HG03342 (cell line): ENCODE data around the gene PRKCQ.

ENCODE experiments used
- ATAC-seq: cut with Tn5 transposase; IDR thresholded peaks from one replicate; pipeline ENCODE4 v1.9.1; 2021; ENCODE audit warnings: mild to moderate bottlenecking, moderate library complexity; ENCODE audit not compliant: unreplicated experiment

Gene PRKCQ

DNA sequence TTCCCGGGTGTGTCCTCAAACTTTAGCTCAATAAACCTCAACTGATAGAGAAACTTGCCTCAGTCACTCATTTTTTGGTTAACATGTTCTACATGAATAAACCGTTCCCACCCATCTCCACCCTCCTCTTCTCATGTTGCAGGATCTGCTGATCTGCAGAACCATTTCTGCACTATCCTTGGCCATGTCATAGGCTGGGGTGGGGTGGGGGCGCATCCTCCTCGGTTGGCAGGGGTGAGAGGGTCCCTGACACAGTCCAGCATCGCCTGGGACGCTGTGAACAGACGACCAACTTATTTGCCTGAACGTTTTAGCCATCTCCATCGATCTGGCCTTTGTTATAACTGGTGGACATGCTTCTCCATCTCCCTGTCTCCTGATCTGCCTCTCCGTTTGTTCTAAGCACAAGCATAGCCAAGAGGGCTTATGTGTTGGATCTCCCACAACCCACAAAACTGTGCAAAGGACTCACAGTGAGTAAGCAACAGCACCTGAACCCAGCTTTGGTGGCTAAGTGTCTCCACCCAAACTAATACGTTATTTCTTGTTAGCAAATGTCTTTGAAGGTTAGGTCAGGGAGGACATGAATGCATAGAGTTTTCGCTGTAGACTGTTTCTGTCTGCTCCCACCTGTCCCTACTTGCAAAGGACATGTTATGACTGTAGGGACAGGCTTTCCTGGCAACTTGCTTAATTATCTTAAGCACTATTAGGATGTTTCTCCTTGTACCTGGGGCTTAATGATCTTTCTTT lies 51.7 kb downstream of the PRKCQ start:
- ATAC-seq: no peak

GRCh38 chr10:6525599-6526165 lies 54.4 kb downstream of the PRKCQ start:
- no peak for ATAC-seq

GRCh38 chr10:6522230-6522629 lies 57.8 kb downstream of the PRKCQ start:
- ATAC-seq: no peak

DNA sequence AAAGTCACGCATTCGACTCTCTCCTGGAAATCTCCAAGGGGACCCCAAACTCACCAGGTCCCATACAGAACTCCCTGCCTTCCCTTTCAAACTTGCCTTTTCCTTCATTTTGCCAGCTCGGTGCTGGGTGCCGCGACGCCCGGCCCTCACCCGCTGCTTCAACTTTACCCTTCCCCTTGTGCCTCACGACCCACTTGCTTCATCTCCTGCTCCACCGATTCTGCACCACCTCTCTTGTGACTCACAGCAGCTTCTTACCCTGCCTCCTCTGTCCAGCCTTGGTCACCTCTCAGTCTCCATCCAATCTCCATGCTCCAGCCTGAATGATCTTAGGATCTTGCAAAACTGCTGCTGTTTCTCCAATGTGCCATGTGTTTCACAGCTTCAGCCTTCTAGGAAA lies 59.9 kb downstream of the PRKCQ start:
- ATAC-seq: no peak

- ATAC-seq: no peak
Measured at GRCh38 chr10:6518791-6519429, 61.2 kb downstream of the PRKCQ start.

DNA sequence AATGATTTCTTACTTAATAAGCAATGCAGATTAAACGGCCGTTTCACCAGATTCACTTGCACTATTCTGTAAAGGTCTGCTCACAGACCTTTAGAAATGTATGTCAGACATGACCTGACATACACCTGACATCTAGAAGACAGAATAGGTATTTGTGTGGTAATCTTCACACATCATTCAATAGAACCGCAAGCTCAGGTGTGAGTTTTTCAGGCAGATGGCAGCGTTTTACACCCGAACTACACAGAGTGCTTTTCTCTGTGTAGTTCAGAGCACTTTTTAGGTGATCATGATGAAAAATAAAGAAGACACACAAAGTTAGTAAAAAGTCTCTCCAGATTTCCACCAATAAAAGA lies 63.2 kb downstream of the PRKCQ start:
- no peak for ATAC-seq

- no peak for ATAC-seq
Measured at GRCh38 chr10:6516281-6516928, 63.7 kb downstream of the PRKCQ start.

GRCh38 chr10:6514844-6515780 lies 65.0 kb downstream of the PRKCQ start:
- no peak for ATAC-seq

- no peak for ATAC-seq
Measured at GRCh38 chr10:6514180-6514579, 65.9 kb downstream of the PRKCQ start.

GRCh38 chr10:6513476-6513875 lies 66.6 kb downstream of the PRKCQ start:
- no peak for ATAC-seq

DNA sequence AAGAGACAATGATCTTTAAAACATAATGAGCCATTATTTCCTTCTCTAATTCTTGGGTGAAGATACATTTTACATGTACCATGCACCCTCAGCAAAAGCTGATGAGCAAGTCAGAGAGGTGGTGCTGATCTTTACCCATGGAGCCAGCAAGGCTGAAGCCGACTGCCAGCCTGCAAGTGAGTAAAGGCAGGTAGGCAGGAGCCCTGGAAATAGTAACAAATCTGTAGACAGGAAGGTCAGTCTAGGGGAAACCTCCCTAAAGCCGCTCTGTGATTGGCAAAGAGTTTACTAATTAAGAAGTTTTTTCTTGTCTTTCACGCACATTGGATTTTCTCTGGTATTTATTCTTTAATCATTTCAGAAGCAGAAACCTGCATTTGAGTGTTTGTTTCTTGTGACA lies 67.9 kb downstream of the PRKCQ start:
- ATAC-seq: no peak

DNA sequence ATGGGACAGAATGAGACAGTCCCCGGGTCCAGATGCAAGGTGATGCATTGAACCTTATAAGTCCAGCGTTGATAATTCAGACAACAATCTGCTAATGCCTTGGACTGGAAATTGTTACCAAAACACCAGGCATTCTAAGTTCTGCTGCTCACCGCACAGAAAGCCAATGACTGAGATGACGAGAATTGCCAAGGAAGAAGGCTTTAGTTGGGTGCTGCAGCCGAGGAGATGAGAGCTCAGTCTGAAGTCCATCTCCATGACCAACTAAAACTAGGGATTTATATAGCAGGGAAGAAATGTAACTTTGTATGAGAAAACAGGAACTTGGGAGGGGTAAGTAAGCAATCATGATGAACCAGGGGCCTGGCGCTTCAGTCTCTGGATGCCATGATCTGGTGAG lies 68.7 kb downstream of the PRKCQ start:
- no peak for ATAC-seq

- peak; percentile 85 for ATAC-seq
Measured at GRCh38 chr10:6507311-6507710, 72.8 kb downstream of the PRKCQ start.

DNA sequence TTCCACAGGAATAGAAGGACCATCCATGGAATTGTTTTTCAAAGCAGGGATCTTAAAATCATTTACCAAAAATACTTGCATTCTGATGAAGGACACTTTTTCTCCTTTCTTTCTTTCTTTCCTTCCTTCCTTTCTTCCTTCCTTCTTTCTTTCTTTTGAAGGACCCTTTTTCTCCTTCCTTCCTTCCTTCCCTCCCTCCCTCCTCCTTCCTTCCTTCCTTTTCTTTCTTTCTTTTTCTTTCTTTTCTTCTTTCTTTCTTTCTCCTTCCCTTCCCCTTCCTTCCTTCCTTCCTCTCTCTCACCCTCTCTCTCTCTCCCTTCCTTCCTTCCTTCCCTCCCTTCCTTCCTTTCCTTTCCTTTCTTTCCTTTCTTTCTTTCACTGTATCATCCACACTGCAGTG lies 74.8 kb downstream of the PRKCQ start:
- no peak for ATAC-seq

GRCh38 chr10:6504296-6504695 lies 75.8 kb downstream of the PRKCQ start:
- ATAC-seq: no peak

DNA sequence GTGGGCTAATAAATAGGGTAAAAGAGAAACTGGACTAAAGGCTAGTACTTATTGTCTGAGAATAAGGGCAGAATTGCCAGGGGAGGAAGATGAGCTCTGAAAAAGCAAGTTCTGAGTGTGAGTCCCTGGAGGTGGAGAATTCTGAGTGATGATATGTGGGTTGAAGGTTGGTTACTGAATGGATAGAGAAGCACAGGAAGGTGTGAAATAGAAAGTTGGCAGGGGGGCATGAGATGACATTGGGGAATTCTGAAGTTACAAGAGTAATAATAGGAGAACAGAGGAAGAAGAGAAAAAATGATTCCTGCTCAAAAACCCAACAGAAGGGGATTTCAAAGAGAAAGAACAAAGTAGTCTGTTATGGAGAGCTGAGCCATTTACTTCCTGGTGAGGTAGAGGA lies 76.9 kb downstream of the PRKCQ start:
- ATAC-seq: no peak

DNA sequence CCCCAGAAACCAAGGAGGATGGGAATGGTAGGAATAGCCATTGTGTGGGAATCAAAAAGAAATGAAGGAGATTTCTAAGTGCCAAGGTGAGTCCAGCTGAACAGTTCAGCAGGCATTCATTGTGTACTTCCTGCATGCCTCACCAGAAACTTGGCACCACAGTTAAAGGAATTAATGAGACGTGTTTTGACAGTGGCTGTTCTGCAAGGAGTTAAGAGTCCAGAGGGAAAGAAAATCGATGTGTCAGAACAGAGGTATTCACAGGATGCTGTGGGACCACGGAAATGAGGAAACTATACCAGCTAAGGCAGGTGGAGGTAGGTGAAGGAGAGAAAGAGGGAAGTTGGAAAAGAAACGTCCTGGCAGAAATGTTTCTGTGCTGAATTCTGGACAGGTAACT lies 78.1 kb downstream of the PRKCQ start:
- no peak for ATAC-seq

GRCh38 chr10:6499974-6500373 lies 80.1 kb downstream of the PRKCQ start:
- no peak for ATAC-seq

- no peak for ATAC-seq
Measured at GRCh38 chr10:6498771-6499170, 81.3 kb downstream of the PRKCQ start.

DNA sequence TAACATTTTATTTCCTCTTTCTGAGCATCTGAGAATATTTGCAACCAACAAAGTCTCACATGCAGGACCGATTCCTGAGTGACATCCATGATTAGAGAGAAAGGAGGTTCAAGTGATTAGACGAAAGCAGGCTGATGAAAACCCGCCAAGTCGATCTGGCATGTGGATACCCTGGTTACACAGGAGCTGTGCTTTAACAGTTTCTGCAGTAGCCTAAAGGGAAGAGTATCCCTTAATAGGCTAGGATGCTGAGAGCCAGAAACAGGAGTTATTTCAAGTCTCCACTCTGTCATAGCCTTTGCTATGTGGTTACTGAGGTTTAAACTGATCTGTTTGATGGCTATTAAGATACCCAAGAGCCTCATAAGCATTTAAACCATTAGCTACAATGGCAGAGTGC lies 82.5 kb downstream of the PRKCQ start:
- ATAC-seq: no peak
